Femur (tissue), 1 donor: ENCODE measurements around the gene ITGAD.
"Not testable (repeated sequence)": the region's sequence is repeated elsewhere in the genome, so short reads cannot be mapped to it uniquely, and the experiment has no call there.

Source experiments
- DNase-seq: peaks from one replicate; pipeline ENCODE4 v3.0.0-alpha.2; 2017

The ITGAD gene

GRCh38 chr16:31435341-31436220 is 42.4 kb downstream of the ITGAD start:
- DNase-seq = peak; percentile 0

- no peak for DNase-seq
These were observed 43.3 kb downstream of the ITGAD start for GRCh38 chr16:31436221-31437045.

- DNase-seq = no peak
These were observed 45.3 kb downstream of the ITGAD start for GRCh38 chr16:31438414-31438813.

GRCh38 chr16:31439023-31439422 is 45.9 kb downstream of the ITGAD start:
- not testable (repeated sequence) for DNase-seq

- no peak for DNase-seq
These were observed 46.4 kb downstream of the ITGAD start for GRCh38 chr16:31439519-31439918.

- no peak for DNase-seq
These were observed 47.5 kb downstream of the ITGAD start for GRCh38 chr16:31440516-31441184.

- DNase-seq = no peak
These were observed 48.8 kb downstream of the ITGAD start for GRCh38 chr16:31441956-31442355.

GRCh38 chr16:31445931-31446330 is 52.8 kb downstream of the ITGAD start:
- DNase-seq = peak; percentile 2

GRCh38 chr16:31451201-31451600 is 58.1 kb downstream of the ITGAD start:
- DNase-seq = no peak

GRCh38 chr16:31451681-31452351 is 58.7 kb downstream of the ITGAD start:
- peak; percentile 49 for DNase-seq

- DNase-seq = no peak
These were observed 59.5 kb downstream of the ITGAD start for GRCh38 chr16:31452631-31453106.

GRCh38 chr16:31453255-31454204 is 60.4 kb downstream of the ITGAD start:
- no peak for DNase-seq

- no peak for DNase-seq
These were observed 62.6 kb downstream of the ITGAD start for GRCh38 chr16:31455601-31456314.

- DNase-seq = no peak
These were observed 63.8 kb downstream of the ITGAD start for GRCh38 chr16:31456988-31457360.

GRCh38 chr16:31458073-31458843 is 65.1 kb downstream of the ITGAD start:
- DNase-seq = peak; percentile 76

GRCh38 chr16:31458844-31459686 is 65.9 kb downstream of the ITGAD start, which contains the start of gene ARMC5:
Gene ARMC5 (plus strand): TSS chr16:31459501. CDS start chr16:31459525, 24 bp downstream.
- peak; percentile 99 for DNase-seq

GRCh38 chr16:31459687-31460581 is 66.8 kb downstream of the ITGAD start:
- peak; percentile 100 for DNase-seq

- peak; percentile 35 for DNase-seq
These were observed 67.5 kb downstream of the ITGAD start for GRCh38 chr16:31460582-31461002.
